ENCODE results near the gene FHAD1. TPM values are rescaled to one million over a fixed set of nuclear protein-coding genes. Genes with fewer than 3 reads are reported as not detected.
"Not testable (repeated sequence)": the region's sequence is repeated elsewhere in the genome, so short reads cannot be mapped to it uniquely, and the experiment has no call there.

The FHAD1 gene
- total RNA-seq, 1 donor from 2014 or later = 0.41 TPM

DNA sequence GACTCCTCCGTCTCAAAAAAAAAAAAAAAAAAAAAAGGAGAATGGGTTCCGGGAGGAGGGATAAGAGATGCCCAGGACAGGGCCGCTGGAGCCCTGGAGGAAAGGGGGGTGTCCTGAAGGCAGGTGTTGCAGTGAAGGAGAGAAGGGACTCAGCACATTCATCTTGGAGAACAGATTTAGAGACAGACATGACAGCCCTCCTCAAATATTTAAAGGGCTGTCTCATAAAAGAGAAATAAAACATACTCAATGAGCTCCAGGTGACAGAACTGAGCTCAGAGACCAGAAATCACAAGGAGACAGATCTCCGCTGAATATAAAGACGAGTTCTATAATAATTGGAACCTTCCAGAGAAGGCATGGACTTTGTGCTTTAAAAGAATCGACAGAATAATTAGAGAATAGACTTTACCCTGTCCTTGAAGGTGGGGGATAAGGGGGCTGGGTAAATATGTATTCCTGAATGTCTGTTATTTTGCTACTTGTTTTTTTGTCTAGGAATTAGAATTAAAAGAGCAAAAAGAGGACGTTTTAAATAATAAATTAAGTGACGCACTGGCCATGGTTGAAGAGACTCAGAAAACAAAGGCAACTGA lies 110.7 kb downstream of the FHAD1 start:
- FAIRE-seq = no peak
- DNase-seq (ENCODE audit: low spot score in 2 of 2) = no peak

DNA sequence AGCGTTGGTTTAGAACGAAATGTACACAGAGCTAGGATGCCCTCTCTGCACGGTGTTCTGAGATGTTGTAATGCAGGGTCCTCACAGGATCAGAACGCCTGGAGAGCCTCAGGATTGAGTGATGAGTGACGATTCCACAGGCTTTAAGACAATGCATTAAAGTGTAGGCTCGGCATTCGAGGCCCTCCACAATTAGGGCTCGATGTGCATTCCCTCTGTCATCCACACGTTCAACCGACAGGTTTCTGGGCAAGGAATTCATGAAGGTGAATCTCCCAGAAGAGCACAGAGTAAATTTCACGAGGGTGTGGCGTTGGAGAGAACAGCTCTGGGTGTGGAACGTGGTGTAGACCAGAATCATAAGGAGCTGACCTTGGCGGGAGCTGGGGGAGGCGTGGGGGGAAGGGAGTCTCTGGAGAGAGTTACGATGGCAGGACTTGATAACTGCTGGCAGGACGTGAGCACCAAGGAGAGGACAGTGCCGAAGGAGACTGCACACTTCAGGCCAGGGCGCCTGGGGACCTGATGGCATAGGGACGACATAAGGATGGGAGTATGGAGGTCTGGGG lies 111.6 kb downstream of the FHAD1 start:
- FAIRE-seq = no peak

DNA sequence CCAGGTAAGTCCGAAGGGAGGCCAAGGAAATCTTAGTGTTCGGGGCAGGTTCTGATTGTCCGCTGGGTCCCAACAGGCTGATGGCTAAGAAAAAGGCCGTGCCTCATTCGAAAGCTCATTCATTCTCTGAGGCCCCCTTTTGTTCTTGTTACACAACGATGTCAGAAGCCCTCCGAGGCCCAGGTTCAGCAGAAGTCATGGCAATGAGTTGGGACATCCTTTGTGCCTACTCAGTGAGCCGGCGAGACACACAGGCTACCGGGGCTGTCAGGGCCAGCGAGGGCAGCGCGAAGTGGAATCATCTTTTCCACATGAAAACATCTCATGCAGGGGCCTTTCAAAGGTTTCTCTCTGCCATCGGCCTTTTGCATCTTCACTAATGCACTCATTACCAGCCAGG lies 113.7 kb downstream of the FHAD1 start:
- DNase-seq (ENCODE audit: low spot score in 2 of 2) (no peak), FAIRE-seq (no peak)

More for the DNA sequence above, 111.6 kb downstream of the FHAD1 start:
- DNase-seq (ENCODE audit: low spot score in 2 of 2) = no peak

DNA sequence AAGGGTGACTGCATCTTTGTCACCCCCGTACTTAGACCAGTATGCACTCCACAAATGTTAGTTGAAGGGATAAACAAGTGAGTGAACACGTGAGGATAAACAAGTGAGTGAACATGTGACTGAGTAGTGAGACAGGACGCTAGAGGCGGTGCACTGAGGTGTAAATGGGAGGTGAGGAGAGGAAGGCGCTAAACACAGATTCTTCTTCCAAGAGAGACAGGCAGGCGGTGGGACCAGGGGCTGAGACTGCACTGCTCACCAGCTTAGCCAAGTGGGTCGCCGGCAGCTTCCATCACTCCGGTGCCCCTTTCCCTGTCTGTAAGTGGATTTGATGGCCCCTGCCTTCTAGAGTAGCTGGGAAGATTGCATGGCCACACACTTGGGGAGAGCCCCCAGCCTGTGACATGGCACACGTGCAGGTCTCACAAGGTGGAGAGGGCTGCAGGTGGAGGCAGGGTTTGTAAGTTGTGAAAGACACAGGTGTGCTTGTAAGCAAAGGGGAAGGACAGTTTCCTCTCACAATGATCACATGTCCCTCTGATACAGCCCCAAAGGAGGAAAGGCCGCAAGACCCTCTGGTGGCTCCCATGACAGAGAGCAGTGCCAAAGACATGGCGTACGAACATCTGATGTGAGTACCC lies 115.2 kb downstream of the FHAD1 start:
- DNase-seq (ENCODE audit: low spot score in 2 of 2) = no peak
- no peak for FAIRE-seq

DNA sequence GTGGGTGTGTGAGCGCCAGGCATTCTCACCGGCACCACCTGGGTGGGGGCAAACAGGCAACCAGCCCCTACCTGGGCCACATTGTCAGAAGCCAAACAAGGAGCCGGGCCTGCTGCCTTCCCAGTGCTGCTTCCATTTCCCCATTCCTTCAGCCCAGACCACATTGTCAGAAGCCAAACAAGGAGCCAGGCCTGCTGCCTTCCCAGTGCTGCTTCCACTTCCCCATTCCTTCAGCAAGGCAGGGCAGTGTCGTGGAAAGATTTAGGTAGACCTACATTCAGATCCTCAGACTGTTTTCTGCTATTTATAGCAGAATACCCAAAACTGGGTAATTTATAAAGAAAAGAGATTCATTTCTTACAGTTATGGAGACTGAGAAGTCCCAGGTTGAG lies 115.7 kb downstream of the FHAD1 start:
- FAIRE-seq = no peak
- DNase-seq (ENCODE audit: low spot score in 2 of 2) = no peak

DNA sequence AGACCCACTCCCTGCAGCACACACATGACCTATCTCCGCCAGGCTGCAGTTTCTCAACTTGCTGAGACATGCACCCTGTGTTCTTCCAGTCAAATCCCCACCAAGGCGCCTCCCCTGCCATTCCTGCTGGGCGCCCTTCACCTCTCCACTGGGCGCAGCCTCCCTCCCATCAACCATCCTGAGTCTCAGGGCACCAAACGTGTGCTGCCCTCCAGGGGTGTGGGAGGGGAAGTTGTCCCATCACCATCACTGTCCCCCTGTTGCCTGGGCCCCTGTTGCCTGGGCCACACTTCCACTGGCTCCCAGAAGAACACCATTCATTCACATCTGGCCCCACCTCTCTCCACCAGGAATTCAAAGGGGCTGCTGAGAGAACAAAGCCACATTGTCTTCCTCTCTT lies 117.7 kb downstream of the FHAD1 start:
- DNase-seq (ENCODE audit: low spot score in 2 of 2) (no peak), FAIRE-seq (no peak)

DNA sequence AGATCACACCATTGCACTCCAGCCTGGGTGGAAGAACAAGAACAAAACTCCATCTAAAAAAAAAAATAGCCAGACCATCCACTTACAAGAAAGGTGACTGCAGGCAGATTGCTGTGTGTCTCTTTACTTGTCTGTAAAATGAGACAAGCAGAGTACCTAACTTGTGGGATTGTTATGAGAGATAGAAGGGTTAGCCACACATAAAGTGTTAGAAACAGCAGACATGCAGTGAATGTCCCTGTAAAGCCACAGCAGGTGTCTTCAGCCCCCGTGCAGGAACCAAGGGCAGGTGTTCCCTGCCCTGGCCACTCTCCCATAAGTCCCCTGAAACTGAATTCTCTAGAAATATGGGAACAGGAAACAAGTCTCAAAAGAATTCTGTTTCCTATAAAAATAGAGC lies 121.9 kb downstream of the FHAD1 start:
- DNase-seq (ENCODE audit: low spot score in 2 of 2) (no peak), FAIRE-seq (no peak)

DNA sequence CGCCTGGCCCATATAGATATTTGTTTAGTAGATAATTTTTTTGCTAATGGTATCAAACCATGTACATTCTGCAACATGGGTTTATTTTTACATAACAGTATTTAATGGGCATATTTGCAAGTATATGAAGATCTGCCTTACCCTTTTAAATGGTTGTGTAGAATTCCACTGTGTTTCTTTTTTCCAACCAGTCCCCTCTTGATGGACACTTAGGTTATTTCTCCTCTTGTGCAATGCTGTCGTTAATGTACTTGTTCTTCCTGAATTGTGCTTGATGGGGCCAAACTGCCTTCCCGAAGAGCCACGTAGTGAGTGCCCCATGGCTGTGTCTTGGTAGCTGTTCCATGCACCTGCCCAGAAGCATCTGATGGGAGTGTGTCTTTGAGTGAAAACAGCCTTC lies 123.2 kb downstream of the FHAD1 start:
- no peak for FAIRE-seq

DNA sequence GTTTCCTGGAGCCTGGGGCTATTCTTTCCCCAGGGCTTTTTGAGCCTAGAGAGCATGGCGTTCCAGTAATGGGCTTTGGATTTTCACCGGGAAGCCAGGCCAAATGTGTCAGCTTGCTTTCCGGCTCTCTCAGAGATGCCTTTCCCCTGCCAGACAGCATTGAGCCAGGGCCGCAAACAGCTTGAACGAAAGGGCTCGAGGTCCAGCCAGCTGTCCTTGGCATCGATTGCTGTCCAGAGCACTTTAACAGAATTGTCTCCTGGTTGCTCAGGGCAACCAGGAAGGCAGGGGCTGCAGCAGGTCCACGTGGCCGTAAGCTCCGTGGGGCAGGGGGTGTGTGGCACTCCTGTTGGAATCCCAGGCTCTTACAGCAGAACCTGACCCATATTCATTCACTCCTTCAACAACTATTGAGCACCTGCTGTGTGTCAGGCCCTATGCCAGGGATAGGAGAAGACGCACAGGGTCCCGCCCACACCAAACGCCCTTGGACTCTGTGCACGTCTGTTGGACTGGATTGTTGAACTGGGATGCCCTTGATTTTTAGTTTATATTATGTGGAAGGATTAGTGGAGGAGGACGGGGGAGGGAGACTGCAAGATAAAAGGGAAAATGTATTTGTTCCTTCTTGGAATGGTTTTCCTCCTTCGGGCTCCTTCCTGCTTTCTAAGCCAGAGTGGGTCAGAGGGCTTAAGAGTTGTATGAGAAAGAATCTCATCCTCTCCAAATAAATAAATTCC lies 123.9 kb downstream of the FHAD1 start:
- DNase-seq (ENCODE audit: low spot score in 2 of 2) = peak; percentile 19 to 39
- no peak for FAIRE-seq

More for the DNA sequence above, 123.2 kb downstream of the FHAD1 start:
- no peak for DNase-seq (ENCODE audit: low spot score in 2 of 2)

DNA sequence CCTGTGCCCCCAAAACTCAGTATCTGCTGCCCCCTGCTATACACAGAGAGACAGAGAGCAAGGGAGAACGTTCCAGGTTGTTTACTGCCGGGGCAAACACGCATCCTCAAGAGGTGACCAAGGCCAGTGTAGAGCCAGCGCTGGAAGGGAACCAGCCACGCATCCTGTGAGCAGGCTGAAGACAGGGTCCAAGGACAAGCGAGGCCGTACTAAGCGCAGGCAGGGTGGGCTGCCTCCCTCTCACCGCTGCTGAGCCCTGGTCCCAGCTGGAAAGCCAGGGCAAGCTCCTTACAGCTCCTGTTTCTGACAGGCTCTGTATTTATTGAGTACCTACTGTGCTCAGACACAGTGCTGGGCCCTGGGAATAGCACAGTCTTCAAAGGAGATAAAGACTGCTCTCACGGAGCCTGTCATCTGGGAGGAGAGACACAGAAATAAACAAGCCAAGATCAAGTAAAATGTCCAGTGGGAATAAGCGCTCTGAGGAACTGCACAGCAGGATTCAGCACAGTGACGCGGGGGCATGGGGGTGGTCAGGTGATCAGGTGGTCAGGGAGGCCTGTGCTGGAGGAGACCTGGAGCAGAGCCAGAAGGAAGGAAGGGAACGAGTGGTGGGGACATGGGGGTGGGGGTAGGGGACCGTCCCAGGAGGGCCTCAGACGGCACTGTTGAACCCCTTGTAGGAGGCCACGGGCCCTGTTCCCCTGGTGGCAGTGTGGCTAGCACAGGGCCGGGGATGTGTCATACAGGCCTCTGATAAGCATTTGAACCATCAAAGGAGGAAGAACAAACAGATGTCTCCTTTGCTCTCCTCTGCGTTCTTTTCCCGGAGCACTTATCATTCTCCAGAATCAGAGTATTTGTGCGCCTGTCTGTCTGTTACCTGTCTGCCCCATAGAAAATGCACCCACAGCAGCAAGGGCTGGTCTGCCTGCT lies 124.9 kb downstream of the FHAD1 start:
- FAIRE-seq (no peak), DNase-seq (ENCODE audit: low spot score in 2 of 2) (no peak)

DNA sequence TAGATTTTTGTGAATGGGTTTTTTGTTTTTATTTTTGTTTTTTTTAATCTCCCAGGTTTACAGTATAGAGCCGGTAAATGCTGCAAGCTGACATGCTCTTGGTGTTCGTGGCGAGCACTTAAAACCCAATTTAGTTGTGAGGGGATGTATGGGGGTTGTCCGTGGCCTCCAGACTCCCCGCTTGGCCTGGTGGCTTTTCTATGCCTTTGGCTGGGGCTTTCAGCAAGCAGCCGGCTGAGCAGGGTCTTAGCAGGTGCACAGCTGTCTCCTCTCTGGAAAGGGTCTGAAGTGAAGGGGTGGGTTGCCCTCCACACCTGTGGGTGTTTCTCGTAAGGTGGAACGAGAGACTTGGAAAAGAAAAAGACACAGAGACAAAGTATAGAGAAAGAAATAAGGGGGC lies 131.7 kb downstream of the FHAD1 start:
- no peak for DNase-seq (ENCODE audit: low spot score in 2 of 2)
- FAIRE-seq = no peak

DNA sequence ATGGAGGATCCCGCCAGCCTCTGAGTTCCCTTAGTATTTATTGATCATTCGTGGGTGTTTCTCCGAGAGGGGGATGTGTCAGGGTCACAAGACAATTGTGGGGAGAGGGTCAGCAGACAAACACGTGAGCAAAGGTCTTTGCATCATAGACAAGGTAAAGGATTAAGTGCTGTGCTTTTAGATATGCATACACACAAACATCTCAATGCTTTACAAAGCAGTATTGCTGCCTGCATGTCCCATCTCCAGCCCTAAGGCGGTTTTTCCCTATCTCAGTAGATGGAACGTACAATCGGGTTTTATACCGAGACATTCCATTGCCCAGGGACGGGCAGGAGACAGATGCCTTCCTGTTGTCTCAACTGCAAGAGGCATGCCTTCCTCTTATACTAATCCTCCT lies 132.1 kb downstream of the FHAD1 start:
- not testable (repeated sequence) for DNase-seq (ENCODE audit: low spot score in 2 of 2); FAIRE-seq

DNA sequence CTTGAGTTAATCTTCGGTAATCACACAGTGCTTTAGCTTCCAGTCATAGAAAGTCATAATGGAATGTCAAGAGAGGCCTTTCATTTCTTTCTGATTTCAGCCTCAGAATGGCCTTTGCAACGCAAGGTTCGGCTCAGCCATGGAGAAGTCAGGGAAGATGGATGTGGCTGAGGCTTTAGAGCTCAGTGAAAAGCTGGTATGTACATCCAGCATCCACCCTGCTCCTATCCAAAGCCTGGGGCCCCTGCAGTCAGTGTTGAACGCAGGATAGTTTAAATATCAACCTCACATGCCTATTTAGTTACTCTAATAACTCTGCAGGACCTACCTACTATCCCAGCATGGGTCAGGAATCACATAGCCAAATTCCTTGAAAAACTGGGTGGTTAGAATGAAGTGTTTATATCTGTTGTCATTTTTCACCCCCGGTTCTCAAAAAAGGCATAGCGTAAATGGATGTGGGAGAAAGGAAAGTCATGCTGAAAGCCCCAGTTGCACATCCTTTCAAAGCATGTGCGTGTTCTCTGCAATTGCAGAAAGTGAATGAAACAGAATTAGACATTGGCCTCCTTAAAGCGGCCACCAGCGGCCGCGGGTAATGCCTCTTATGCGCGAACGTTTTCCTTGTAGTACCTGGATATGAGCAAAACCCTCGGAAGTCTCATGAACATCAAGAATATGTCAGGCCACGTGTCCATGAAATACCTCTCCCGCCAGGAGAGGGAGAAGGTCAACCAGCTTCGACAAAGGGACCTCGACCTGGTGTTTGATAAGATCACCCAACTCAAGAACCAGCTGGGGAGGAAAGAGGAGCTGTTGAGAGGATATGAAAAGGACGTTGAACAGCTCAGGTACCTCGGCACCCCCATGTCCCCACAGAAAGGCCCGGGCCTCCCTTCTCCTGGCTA lies 133.8 kb downstream of the FHAD1 start:
- FAIRE-seq = no peak

DNA sequence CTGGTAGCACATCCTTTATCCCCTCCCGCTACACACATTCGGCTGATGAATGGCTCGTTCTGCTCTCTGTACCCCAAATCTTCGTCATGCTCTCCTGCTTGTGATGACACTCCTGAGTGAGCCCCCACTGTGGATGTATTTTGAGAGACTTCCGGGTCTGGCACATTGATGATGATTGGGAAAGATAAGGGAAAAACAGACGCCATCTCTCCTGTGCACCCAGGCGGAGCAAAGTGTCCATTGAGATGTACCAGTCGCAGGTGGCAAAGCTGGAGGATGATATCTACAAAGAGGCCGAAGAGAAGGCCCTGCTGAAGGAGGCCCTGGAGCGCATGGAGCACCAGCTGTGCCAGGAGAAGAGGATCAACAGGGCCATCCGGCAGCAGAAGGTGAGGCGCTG lies 134.8 kb downstream of the FHAD1 start:
- FAIRE-seq = no peak
- DNase-seq (ENCODE audit: low spot score in 2 of 2) = no peak

More for the DNA sequence above, 133.8 kb downstream of the FHAD1 start:
- DNase-seq (ENCODE audit: low spot score in 2 of 2) = no peak

DNA sequence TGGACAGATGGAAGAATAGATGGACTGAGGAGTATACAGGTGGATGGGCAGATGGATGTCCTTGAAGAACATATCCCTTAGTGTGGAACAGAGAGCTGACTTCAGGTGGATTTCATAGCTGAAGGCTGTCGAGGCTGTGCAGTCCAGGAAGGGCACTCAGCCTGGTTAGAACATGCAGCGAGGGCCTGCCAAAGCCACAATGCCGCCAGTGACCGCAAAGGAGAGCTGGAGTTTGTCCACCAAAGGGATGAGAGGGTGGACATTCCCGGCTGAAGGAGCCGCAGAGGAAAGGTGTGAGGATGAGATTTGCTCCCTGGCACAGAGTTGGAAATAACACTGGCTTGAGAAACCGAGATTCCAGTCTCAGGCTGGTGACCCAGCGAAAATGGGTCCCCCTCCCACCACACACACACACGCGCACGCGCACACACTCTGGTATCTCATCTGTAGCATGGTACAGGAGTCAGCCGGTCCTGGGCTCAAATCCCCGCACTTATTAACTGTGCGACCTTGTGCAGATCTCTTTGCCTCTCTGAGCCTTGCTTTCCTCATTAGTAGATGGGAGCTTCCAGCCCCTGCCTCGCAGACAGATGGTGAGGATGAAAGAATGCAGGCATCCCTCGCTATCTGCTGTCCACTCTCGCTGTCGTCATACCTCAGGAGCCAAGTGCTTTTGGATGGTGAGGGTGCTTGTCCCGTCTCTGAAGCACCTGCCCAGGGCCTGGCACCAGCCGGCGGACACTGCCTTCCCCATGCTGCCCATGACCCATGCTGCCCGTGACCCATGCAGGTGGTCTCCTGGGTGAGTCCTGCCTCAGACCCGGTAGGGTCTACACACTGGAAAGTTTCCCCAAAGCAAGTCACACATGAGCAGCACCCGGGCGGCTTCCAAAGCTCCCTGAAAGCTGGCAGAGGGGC lies 135.8 kb downstream of the FHAD1 start:
- FAIRE-seq = no peak
- DNase-seq (ENCODE audit: low spot score in 2 of 2) = no peak

DNA sequence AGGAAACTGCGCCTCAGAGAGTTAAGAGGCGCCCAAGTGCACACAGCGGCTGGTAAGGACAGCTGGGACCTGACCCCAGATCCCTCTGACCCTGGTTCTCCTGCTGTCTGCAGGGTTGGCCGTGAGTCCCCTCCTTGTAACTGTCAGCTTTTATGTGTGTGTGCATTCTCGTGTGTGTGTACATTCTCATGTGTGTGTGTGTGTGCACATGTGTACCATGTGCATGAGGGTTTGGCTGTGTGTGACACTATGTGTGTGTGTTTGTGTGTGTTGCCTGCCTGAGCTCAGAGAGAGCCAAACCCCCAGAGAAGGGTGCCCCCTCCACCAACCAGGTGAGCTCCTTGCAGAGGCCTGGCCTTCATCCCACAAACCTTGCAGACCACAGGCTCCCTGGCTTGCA lies 136.8 kb downstream of the FHAD1 start:
- no peak for FAIRE-seq
- DNase-seq (ENCODE audit: low spot score in 2 of 2) = no peak

DNA sequence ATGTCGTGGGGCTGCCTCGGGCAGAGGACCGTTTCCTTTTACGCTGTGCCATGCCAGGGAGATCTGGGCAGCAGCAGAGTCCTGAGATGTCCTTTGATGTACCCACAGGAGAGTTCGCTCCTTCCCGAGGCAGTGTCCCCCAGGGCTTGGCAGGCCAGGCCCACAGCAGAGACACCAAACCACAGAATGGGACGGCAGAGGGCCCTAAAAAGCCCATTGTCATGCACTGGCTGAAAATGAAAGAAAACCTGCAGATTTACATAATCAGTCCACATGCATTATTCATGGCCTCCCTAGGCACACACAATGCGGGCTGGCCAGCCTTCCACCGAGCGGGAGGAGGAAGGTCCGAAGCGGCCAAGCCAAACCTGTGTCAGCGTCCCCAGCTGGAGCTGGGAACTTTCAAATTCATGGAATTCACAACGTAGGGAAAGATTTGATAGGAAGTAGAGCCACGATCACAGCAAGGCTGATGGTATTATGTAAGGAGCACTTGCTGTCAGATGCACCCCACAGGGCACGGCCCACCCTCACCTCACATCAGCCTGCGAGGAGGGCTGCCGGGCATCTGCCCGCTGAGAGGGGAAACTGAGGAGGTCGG lies 137.4 kb downstream of the FHAD1 start:
- peak; percentile 61 to 75 for DNase-seq (ENCODE audit: low spot score in 2 of 2)
- FAIRE-seq = no peak

DNA sequence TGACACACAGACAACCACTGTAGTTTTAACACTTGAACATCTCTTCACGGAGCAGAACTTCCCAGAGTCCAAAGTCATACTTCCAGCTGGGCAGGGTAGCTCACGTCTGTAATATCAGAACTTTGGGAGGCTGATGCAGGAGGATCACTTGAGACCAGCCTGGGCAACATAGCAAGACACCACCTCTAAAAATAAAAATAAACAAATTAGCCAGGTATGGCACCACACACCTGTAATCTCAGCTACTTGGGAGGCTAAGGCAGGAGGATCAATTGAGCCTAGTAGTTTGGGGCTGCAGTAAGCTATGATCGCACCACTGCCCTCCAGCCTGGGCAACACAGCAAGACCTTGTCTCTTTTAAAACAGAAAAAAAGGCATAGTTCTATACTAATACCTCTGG lies 138.4 kb downstream of the FHAD1 start:
- FAIRE-seq (no peak), DNase-seq (ENCODE audit: low spot score in 2 of 2) (no peak)

Data from frontal cortex (tissue), 4 donors.